Measurements from ENCODE around the gene INPP4B.

INPP4B gene

DNA sequence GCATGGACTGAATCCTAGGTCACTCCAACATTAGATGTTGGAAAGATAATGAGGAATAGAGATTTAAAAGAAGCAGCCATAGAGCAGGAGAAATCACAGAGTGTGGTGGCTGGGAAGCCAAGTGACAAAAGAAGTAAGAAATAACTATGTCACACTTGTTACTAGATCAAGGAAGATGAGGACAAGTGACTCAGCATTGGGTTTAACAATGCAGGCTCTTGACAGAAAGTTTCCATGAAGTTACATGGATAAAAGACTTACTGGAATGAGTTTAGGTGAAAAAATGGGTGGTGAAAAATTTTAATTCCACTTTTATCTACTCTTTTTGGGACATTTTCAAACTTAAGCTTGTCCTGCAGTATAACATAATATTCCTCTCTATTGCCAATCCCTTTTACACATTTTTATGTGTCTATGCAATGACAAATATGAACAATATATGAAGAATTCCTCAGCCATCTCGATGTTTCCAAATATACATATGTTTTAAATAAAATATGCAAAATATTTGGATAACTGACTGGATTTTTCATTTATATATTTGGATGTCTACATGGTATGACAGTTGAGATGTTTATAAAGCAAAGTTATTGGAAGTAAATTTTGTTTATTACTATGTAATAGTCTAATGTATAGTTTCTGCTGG lies 747.1 kb downstream of the INPP4B start:
- TF ChIP-seq, protein P1, sequence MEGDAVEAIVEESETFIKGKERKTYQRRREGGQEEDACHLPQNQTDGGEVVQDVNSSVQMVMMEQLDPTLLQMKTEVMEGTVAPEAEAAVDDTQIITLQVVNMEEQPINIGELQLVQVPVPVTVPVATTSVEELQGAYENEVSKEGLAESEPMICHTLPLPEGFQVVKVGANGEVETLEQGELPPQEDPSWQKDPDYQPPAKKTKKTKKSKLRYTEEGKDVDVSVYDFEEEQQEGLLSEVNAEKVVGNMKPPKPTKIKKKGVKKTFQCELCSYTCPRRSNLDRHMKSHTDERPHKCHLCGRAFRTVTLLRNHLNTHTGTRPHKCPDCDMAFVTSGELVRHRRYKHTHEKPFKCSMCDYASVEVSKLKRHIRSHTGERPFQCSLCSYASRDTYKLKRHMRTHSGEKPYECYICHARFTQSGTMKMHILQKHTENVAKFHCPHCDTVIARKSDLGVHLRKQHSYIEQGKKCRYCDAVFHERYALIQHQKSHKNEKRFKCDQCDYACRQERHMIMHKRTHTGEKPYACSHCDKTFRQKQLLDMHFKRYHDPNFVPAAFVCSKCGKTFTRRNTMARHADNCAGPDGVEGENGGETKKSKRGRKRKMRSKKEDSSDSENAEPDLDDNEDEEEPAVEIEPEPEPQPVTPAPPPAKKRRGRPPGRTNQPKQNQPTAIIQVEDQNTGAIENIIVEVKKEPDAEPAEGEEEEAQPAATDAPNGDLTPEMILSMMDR (IDR thresholded peaks at IDR 0.05; ENCODE audit: insufficient read depth, low read length, missing control alignments) = no peak
- CTCF ChIA-PET = interaction anchor here (1.6 kb wide), 1 partner anchor 198 kb away, joined by 3 read pairs; no protein-coding TSS in a partner anchor
- POLR2A ChIA-PET = no interaction called here
- DNase-seq (ENCODE audit: low read depth, low spot score) = no peak
- no peak overlapping the region for H3K4me3 ChIP-seq (ENCODE audit: low read depth, low read length)

DNA sequence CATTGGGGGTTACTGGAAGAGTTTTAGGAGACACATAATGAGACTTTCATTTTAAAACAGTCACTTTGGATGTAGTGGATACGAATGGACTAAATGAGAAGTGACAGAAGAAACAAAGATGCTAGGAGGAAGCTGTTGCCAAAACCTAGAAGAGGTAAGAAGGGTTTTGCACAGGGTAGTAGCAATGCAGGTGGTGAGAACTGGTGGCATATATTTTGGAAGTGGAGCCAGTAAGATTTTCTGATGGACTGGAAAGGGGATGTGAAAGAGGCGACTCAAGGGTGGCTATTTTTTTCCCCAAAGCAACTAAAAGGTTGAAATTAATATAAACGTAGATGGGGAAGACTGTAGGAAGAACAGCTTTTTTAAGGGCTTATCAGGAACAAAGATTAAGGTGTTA lies 747.7 kb downstream of the INPP4B start:
- POLR2A ChIA-PET = no interaction called here

DNA sequence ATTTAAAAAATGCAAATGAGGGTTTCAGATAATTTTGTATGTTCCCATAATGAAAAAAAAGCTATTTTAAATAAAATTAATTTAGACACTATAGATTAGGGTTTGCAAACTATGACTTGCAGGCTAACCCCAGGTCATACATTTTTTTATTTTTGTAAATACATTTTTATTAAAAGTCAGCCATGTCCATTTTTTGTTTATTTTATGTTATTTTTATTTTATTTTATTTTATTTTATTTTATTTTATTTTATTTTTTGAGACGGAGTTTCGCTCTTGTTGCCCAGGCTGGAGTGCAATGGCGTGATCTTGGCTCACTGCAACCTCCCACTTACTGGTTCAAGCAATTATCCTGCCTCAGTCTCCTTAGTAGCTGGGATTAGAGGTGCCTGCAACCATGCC lies 749.1 kb downstream of the INPP4B start:
- H3K4me3 ChIP-seq (ENCODE audit: low read depth, low read length) = no peak overlapping the region
- CTCF ChIA-PET = interaction anchor here (1.2 kb wide), 1 partner anchor 751 kb away, joined by 3 read pairs; no protein-coding TSS in a partner anchor
- DNase-seq (ENCODE audit: low read depth, low spot score) = no peak
- POLR2A ChIA-PET = no interaction called here
- TF ChIP-seq, protein P1 (IDR thresholded peaks at IDR 0.05; ENCODE audit: insufficient read depth, low read length, missing control alignments) = no peak

More for the DNA sequence above, 747.7 kb downstream of the INPP4B start:
- no peak overlapping the region for H3K4me3 ChIP-seq (ENCODE audit: low read depth, low read length)
- TF ChIP-seq, protein P1 (IDR thresholded peaks at IDR 0.05; ENCODE audit: insufficient read depth, low read length, missing control alignments) = no peak
- CTCF ChIA-PET = interaction anchor here (1.6 kb wide), 1 partner anchor 198 kb away, joined by 3 read pairs; no protein-coding TSS in a partner anchor
- DNase-seq (ENCODE audit: low read depth, low spot score) = no peak

DNA sequence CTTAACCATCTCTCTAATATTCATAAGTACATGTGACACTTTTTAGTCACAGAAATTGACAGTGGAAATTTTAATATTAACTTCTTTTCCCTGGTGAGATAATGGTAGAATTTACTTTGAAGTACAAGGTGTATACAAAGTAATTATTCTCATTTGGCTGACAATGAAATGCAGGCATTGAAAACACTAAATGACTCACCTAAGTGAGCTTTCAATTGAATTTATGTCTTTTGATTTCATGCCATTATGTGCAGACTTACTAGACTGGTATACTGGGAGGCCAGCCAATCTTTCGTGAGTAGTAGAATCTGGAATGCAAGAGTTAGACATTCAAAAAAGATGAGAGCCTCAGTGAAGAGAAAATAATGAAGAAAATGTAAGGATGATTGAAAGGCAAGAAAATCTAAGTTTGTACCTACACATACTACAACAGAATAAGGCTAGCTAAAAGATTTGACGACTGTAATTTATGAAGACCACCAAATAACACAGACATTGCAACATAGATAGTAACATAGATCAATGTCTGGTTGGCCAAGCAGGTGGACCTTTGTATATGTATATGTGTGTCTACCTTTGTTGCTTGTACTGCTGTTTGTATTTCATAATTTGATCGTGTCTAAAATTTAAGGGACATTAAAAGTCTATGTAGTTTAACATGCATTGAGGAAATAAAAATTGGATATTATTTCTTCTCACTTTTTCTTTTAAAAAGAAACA lies 750.1 kb downstream of the INPP4B start:
- ChIA-PET POLR2A (no interaction called here), CTCF (no interaction called here)
- TF ChIP-seq, protein P1 (IDR thresholded peaks at IDR 0.05; ENCODE audit: insufficient read depth, low read length, missing control alignments) = no peak
- peak; percentile 82 for DNase-seq (ENCODE audit: low read depth, low spot score)
- no peak overlapping the region for H3K4me3 ChIP-seq (ENCODE audit: low read depth, low read length)

DNA sequence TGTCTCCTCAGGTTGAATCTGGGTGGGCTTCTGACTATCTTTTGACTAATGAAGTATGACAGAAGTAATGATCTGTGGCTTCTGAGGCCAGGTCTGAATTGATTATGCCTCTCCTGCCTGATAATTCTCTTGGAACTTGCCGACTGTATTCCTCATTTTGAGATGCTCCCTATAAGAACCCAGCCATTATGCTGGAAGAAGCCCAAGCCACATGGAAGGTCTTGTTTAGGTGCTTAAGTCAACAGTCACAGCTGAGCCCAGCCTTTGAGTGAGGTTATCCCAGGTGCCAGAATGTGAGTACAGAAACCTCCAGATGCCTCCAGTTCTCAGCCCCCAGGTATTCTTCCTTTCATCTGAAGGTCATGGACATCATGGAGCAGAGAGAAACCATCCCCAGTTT lies 753.2 kb downstream of the INPP4B start:
- DNase-seq (ENCODE audit: low read depth, low spot score) = no peak
- POLR2A ChIA-PET = no interaction called here

More for the DNA sequence above, 753.2 kb downstream of the INPP4B start:
- TF ChIP-seq, protein P1 (IDR thresholded peaks at IDR 0.05; ENCODE audit: insufficient read depth, low read length, missing control alignments) = no peak
- CTCF ChIA-PET = interaction anchor here (1.0 kb wide), 1 partner anchor 10 kb away, joined by 3 read pairs; no protein-coding TSS in a partner anchor
- H3K4me3 ChIP-seq (ENCODE audit: low read depth, low read length) = no peak overlapping the region

All from AG04449 (cell line).